RWPE2 (cell line): ENCODE measurements around the gene CDH4.

ENCODE experiments used
- ATAC-seq: fragments of 200-7000 bp; cut with Tn5 transposase; 3 replicates; pipeline ENCODE4 v1.9.1; 2021; ENCODE audit warnings: low read depth
- DNase-seq: peaks from one replicate; pipeline ENCODE4 v3.0.0-alpha.2; 2020; ENCODE audit warnings: low spot score
- H3K27ac ChIP-seq: fragments of 450-650 bp; 2 replicates; pipeline ENCODE4 v1.5.1; 2017; ENCODE audit warnings: mild to moderate bottlenecking; ENCODE audit not compliant: poor library complexity, severe bottlenecking
- H3K27me3 ChIP-seq: fragments of 250-450 bp; sonication (Bioruptor Pico); 2 replicates; pipeline ENCODE4 v1.5.1; 2021; ENCODE audit warnings: mild to moderate bottlenecking, moderate library complexity; ENCODE audit not compliant: insufficient read depth, poor library complexity, severe bottlenecking
- H3K36me3 ChIP-seq: fragments of 250-450 bp; sonication (Bioruptor Pico); 2 replicates; pipeline ENCODE4 v1.5.1; 2020; ENCODE audit warnings: low read depth, mild to moderate bottlenecking, moderate library complexity
- H3K4me1 ChIP-seq: fragments of 250-450 bp; sonication (Bioruptor Pico); 2 replicates; pipeline ENCODE4 v1.5.1; 2021; ENCODE audit warnings: mild to moderate bottlenecking, moderate library complexity; ENCODE audit not compliant: insufficient read depth, poor library complexity, severe bottlenecking
- H3K4me3 ChIP-seq: fragments of 250-450 bp; sonication (Bioruptor Pico); 2 replicates; pipeline ENCODE4 v1.5.1; 2021; ENCODE audit warnings: mild to moderate bottlenecking, moderate library complexity; ENCODE audit not compliant: severe bottlenecking
- H3K9me3 ChIP-seq: fragments of 250-450 bp; sonication (Bioruptor Pico); 2 replicates; pipeline ENCODE4 v1.5.1; 2021; ENCODE audit warnings: mild to moderate bottlenecking, moderate library complexity; ENCODE audit not compliant: severe bottlenecking
- CTCF ChIP-seq: fragments of 450-650 bp; IDR thresholded peaks from one replicate; pipeline ENCODE4 v1.5.1; 2017; ENCODE audit warnings: mild to moderate bottlenecking, moderate library complexity; ENCODE audit not compliant: poor library complexity, severe bottlenecking

The CDH4 gene

DNA sequence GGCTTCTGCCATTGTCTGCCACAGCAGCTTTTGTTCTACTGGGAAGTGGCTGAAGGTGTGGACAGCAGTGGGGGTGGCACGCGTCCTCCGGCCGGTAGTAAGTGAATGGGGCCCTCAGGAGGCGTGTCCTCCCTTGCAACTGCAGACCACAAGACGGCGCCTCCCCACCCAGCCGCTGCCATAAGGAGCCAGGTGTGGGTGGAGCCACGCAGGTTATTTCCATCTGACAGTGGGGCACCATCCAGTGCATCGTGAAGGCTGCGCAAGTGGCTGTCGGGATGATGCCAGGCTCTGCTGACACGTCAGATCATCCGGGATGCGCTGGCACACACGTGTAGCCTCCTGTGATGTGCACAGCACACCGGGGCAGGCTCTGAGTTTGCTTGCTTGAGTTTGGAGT, 379.7 kb downstream of the CDH4 start:
- no peak for TF ChIP-seq CTCF
- Histone ChIP-seq H3K36me3 (no peaks in the 10 kb centered on the region), H3K4me3 (no peak overlapping the region), H3K9me3 (no peaks in the 10 kb centered on the region), H3K27me3 (no peaks in the 10 kb centered on the region), H3K27ac (no peak overlapping the region), H3K4me1 (no peaks in the 10 kb centered on the region)
- ATAC-seq (no peak), DNase-seq (no peak)

DNA sequence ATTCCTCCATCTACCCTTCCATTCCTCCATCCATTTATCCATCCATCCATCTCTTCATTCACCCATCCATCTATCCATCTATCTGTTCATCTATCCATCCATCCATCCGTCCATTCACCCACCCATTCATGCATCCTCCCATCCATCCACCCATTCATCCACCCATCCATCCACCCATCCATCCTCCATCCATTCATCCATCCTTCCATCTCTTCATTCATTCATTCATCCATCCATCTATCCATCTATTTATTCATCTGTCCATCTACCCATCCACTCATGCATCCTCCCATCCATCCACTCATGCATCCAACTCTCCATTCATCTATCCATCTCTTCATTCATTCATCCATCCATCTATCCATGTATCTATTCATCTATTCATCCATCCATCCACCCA, 380.9 kb downstream of the CDH4 start:
- no peaks in the 10 kb centered on the region for H3K27me3 ChIP-seq
- H3K4me3 ChIP-seq, result no peak overlapping the region
- ATAC-seq, result no peak
- no peak overlapping the region for H3K27ac ChIP-seq
- no peak for TF ChIP-seq CTCF
- no peaks in the 10 kb centered on the region for H3K9me3 ChIP-seq
- H3K36me3 ChIP-seq, result no peaks in the 10 kb centered on the region
- no peak for DNase-seq
- H3K4me1 ChIP-seq, result no peaks in the 10 kb centered on the region

- Histone ChIP-seq H3K4me1 (peaks cover 9% of the 10 kb centered on the region), H3K36me3 (no peaks in the 10 kb centered on the region), H3K9me3 (no peaks in the 10 kb centered on the region), H3K4me3 (no peak overlapping the region), H3K27ac (no peak overlapping the region), H3K27me3 (no peaks in the 10 kb centered on the region)
- no peak for DNase-seq
- ATAC-seq, result no peak
- TF ChIP-seq CTCF, result no peak
Observed at GRCh38 chr20:61634376-61635145, 382.5 kb downstream of the CDH4 start.

DNA sequence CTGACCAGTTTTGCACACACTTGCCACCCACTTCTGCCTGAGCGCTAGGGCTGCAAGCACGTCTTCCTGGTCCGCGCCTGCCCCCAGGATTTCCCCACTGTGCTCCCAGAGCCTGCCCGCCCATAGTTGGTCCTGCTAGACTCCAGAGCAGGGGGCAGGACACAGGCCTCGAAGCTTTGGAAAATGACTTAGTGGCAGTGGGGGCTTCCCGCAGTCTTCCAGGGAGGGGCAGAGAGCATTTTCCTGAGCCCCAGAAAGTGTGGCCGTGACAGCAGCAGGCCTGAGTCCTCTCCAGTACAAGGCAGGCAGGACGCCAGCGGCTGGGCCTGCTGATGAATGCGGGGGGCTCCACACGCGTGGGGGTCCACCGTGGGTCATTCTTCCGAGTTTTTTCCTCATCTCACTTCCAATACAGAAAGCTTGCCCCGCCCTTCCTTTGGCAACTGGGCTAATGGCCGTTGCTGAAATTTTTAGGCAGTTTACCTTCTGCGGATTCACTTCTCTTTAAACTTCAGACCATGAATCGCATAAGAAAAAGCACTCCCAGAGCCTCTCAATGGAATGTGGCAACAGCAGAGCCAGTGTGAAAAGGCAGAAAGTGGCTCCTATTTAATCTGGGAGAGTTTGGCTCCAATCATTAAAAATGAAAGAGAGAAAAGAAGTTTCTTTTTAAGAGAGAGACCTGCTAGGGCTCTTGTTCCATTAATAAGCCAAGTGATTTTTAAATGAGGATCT, 383.8 kb downstream of the CDH4 start:
- Histone ChIP-seq H3K27ac (no peak overlapping the region), H3K4me1 (peaks cover 17% of the 10 kb centered on the region), H3K36me3 (no peaks in the 10 kb centered on the region), H3K27me3 (no peaks in the 10 kb centered on the region), H3K4me3 (no peak overlapping the region), H3K9me3 (no peaks in the 10 kb centered on the region)
- no peak for TF ChIP-seq CTCF
- ATAC-seq (no peak), DNase-seq (no peak)
